Measurements from ENCODE around the gene OR4F15. TPM values are rescaled to one million over a fixed set of nuclear protein-coding genes. Genes with fewer than 3 reads are reported as not detected.
"Not testable (repeated sequence)": the region's sequence is repeated elsewhere in the genome, so short reads cannot be mapped to it uniquely, and the experiment has no call there.

The OR4F15 gene, protein sequence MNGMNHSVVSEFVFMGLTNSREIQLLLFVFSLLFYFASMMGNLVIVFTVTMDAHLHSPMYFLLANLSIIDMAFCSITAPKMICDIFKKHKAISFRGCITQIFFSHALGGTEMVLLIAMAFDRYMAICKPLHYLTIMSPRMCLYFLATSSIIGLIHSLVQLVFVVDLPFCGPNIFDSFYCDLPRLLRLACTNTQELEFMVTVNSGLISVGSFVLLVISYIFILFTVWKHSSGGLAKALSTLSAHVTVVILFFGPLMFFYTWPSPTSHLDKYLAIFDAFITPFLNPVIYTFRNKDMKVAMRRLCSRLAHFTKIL
- total RNA-seq: not detected
- total RNA-seq (2013): not detected

DNA sequence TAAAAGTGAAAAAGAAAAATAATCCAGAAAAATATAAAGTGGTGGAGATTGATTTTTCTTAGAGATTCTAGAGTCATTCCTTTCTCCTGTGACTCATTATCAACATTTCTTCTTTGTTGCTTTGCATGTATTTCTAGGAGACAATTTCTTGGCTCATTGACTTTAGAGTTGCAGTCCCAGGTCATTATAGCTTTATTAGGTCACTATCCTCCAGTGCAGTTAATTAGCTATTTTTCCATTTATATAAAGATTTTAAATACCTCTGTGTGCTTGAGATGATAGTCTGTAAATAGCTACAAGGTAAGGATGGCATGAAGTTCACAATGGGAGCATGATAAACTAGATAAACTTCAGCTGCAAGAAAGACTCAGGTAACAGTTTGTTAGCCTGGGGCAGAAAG lies at the start of gene OR4F15:
Gene OR4F15, plus strand, starts transcription at position 301 of the 400 bp plus-strand sequence. CDS start 5,985 bp downstream, outside the sequence.
- H3K36me3 Mint-ChIP-seq: no peaks in the 10 kb centered on the region
- Histone ChIP-seq H3K9me3 (ENCODE audit: control insufficient read depth, insufficient read depth, low read length) (no peaks in the 10 kb centered on the region), H3K4me1 (ENCODE audit: control insufficient read depth, insufficient read depth, low read length) (no peaks in the 10 kb centered on the region), H3K36me3 (ENCODE audit: control insufficient read depth, insufficient read depth, low read length) (no peaks in the 10 kb centered on the region), H3K27ac (ENCODE audit: low read length) (no peak within 1 kb of the TSS), H3K27me3 (ENCODE audit: control insufficient read depth, insufficient read depth, low read length) (no peaks in the 10 kb centered on the region), H3K4me3 (ENCODE audit: low read length) (no peak within 1 kb of the TSS)
- DNase-seq: no peak
- no peak for TF ChIP-seq CTCF (IDR thresholded peaks at IDR 0.05)
- intact Hi-C loops (cut with micrococcal nuclease): no loop called here
- no peaks in the 10 kb centered on the region for H3K9me3 Mint-ChIP-seq
- peaks cover 18 to 62% of the 10 kb centered on the region in 2 donors for H3K27me3 Mint-ChIP-seq (ENCODE audit: low read depth in 2 of 2)
- no peaks in the 10 kb centered on the region for H3K4me1 Mint-ChIP-seq
- no peak within 1 kb of the TSS for H3K4me3 Mint-ChIP-seq
- no peak for ATAC-seq
- no peak within 1 kb of the TSS for H3K27ac Mint-ChIP-seq

GRCh38 chr15:101764669-101765339 lies 47.2 kb upstream of the OR4F15 start:
- H3K36me3 Mint-ChIP-seq; ATAC-seq; H3K4me1 Mint-ChIP-seq; intact Hi-C loops (cut with micrococcal nuclease); H3K27ac Mint-ChIP-seq; H3K9me3 ChIP-seq (ENCODE audit: control insufficient read depth, insufficient read depth, low read length); H3K4me3 ChIP-seq (ENCODE audit: low read length); H3K4me1 ChIP-seq (ENCODE audit: control insufficient read depth, insufficient read depth, low read length); H3K36me3 ChIP-seq (ENCODE audit: control insufficient read depth, insufficient read depth, low read length); H3K27me3 Mint-ChIP-seq (ENCODE audit: low read depth in 2 of 2); H3K9me3 Mint-ChIP-seq; H3K4me3 Mint-ChIP-seq; H3K27me3 ChIP-seq (ENCODE audit: control insufficient read depth, insufficient read depth, low read length); H3K27ac ChIP-seq (ENCODE audit: low read length); DNase-seq: not testable (repeated sequence)
- 95% methylated on average over 21 of the region's 23 CpGs for WGBS (ENCODE audit: insufficient coverage)

GRCh38 chr15:101765340-101765671 lies 46.7 kb upstream of the OR4F15 start:
- H3K36me3 ChIP-seq (ENCODE audit: control insufficient read depth, insufficient read depth, low read length); H3K36me3 Mint-ChIP-seq; H3K27ac ChIP-seq (ENCODE audit: low read length); H3K4me1 ChIP-seq (ENCODE audit: control insufficient read depth, insufficient read depth, low read length); ATAC-seq; intact Hi-C loops (cut with micrococcal nuclease); H3K27me3 ChIP-seq (ENCODE audit: control insufficient read depth, insufficient read depth, low read length); H3K27me3 Mint-ChIP-seq (ENCODE audit: low read depth in 2 of 2); H3K4me3 Mint-ChIP-seq; H3K9me3 Mint-ChIP-seq; DNase-seq; H3K4me3 ChIP-seq (ENCODE audit: low read length); H3K4me1 Mint-ChIP-seq; H3K27ac Mint-ChIP-seq; H3K9me3 ChIP-seq (ENCODE audit: control insufficient read depth, insufficient read depth, low read length): not testable (repeated sequence)
- WGBS (ENCODE audit: insufficient coverage): 96% methylated on average over 7 of the region's 7 CpGs

DNA sequence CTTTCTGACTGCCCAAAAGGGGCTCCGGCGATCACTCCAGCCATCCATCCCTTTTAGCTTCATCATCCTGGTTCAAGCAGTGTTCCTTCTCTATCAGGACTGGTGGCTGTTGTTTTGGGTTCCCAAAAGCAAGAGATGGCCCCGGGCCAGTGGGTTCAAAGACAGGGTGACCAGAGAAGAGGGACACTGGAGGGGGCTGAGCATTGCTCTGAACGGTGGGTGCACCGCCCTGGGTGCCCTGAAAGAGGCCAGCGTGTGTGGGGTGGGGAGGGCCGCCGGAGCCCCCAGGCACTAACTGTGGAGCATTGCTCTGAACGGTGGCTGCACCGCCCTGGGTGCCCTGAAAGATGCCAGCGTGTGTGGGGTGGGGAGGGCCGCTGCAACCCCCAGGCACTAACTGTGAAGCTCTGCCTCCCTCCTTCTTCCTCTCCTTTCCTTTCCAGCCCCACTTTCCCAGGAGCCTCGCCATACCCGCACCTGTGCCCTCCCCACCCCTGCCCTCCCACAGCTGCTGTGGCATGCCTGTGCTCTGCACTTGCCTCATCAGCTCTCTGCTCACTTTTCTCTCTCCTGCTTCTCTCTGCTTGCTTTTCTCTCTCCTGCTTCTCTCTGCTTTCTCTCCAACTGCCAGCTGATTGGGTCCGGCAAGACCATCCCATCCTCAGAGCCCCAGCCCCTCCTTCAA lies 46.1 kb upstream of the OR4F15 start:
- intact Hi-C loops (cut with micrococcal nuclease): no loop called here
- Mint-ChIP-seq H3K36me3 (no peaks in the 10 kb centered on the region), H3K27ac (no peak overlapping the region), H3K4me3 (no peak overlapping the region), H3K4me1 (no peaks in the 10 kb centered on the region), H3K27me3 (ENCODE audit: low read depth in 2 of 2) (no peaks in the 10 kb centered on the region), H3K9me3 (no peaks in the 10 kb centered on the region)
- Histone ChIP-seq H3K4me1 (ENCODE audit: control insufficient read depth, insufficient read depth, low read length) (no peaks in the 10 kb centered on the region), H3K9me3 (ENCODE audit: control insufficient read depth, insufficient read depth, low read length) (peaks cover 6% of the 10 kb centered on the region), H3K4me3 (ENCODE audit: low read length) (no peak overlapping the region), H3K27ac (ENCODE audit: low read length) (no peak overlapping the region), H3K36me3 (ENCODE audit: control insufficient read depth, insufficient read depth, low read length) (no peaks in the 10 kb centered on the region), H3K27me3 (ENCODE audit: control insufficient read depth, insufficient read depth, low read length) (no peaks in the 10 kb centered on the region)
- no peak for TF ChIP-seq CTCF (IDR thresholded peaks at IDR 0.05)
- DNase-seq: no peak
- 90% methylated on average over 15 of the region's 15 CpGs for WGBS (ENCODE audit: insufficient coverage)
- no peak for ATAC-seq

DNA sequence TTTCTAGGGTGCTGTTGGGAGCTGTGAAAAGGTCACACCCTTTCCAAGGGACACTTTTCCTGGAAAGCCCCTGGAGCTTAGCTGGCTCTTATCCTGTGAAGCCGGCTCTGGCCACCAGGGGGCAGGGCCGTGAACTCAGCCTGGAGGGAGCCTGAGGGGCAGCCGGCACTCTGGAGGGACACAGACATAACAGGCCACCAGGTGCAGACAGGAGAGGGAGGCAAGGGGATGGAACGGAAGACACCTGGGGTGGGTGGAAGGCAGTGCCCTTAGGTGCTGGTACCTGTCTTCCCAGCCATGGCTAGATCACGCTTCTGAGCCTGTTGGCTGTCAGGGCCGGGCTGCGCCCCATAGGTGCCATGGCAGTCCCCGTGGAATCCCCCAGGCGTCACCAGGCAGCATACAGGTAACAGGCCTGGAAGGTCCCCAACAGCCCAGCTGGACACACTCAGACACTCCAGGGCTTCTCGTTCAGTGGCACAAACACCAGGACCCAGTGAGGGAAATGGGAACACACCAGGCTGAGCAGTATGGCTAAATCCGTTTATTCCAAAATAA lies 44.8 kb upstream of the OR4F15 start:
- intact Hi-C loops (cut with micrococcal nuclease); H3K27ac ChIP-seq (ENCODE audit: low read length); H3K27me3 Mint-ChIP-seq (ENCODE audit: low read depth in 2 of 2); H3K4me3 Mint-ChIP-seq; H3K27ac Mint-ChIP-seq; H3K9me3 Mint-ChIP-seq; H3K4me3 ChIP-seq (ENCODE audit: low read length); H3K4me1 Mint-ChIP-seq; DNase-seq; H3K36me3 Mint-ChIP-seq; H3K27me3 ChIP-seq (ENCODE audit: control insufficient read depth, insufficient read depth, low read length); H3K36me3 ChIP-seq (ENCODE audit: control insufficient read depth, insufficient read depth, low read length); H3K4me1 ChIP-seq (ENCODE audit: control insufficient read depth, insufficient read depth, low read length); H3K9me3 ChIP-seq (ENCODE audit: control insufficient read depth, insufficient read depth, low read length): not testable (repeated sequence)
- ATAC-seq: peak in 1 of 3 donors; percentile 36
- 91% methylated on average over 7 of the region's 11 CpGs for WGBS (ENCODE audit: insufficient coverage)
